HEK293T (cell line): ENCODE data around the gene TAS2R40.
"Not testable (repeated sequence)": the region's sequence is repeated elsewhere in the genome, so short reads cannot be mapped to it uniquely, and the experiment has no call there.

Experiments
- CTCF ChIA-PET: fragments of 350-600 bp; formaldehyde crosslinking; extraction: SDS; loops from one replicate; lab custom pipeline; 2021; ENCODE audit warnings: antibody characterized with exemption, inconsistent platforms; lab: Yijun Ruan, JAX
- POLR2A ChIA-PET: fragments of 350-600 bp; formaldehyde crosslinking; extraction: SDS; loops from one replicate; lab custom pipeline; 2020; ENCODE audit warnings: antibody characterized with exemption, inconsistent platforms; lab: Yijun Ruan, JAX
- DNase-seq: peaks from one replicate; pipeline ENCODE4 v3.0.0; 2012; ENCODE audit warnings: mixed read lengths; ENCODE audit errors: extremely low spot score
- ARNT ChIP-seq: fragments of 450-650 bp; IDR thresholded peaks from 2 replicates; pipeline ENCODE4 v1.6.1; 2017; ENCODE audit warnings: mild to moderate bottlenecking
- BHLHE40 ChIP-seq: fragments of 450-650 bp; IDR thresholded peaks from 2 replicates; pipeline ENCODE4 v1.6.1; 2016; ENCODE audit warnings: mild to moderate bottlenecking, moderate library complexity, borderline replicate concordance
- CTBP1 ChIP-seq: fragments of 450-650 bp; IDR thresholded peaks from 2 replicates; pipeline ENCODE4 v1.6.1; 2016; ENCODE audit warnings: borderline replicate concordance
- ELF4 ChIP-seq: fragments of 450-650 bp; IDR thresholded peaks from 2 replicates; pipeline ENCODE4 v1.6.1; 2017; ENCODE audit warnings: antibody characterized with exemption
- FOXA1 ChIP-seq: fragments of 450-650 bp; IDR thresholded peaks from 2 replicates; pipeline ENCODE4 v1.6.1; 2016; ENCODE audit warnings: mild to moderate bottlenecking
- FOXK2 ChIP-seq: fragments of 450-650 bp; IDR thresholded peaks from 2 replicates; pipeline ENCODE4 v1.6.1; 2016; ENCODE audit warnings: mild to moderate bottlenecking
- FOXM1 ChIP-seq: fragments of 450-650 bp; IDR thresholded peaks from 2 replicates; pipeline ENCODE4 v1.6.1; 2017; ENCODE audit warnings: mild to moderate bottlenecking, borderline replicate concordance
- HDGF ChIP-seq: fragments of 450-650 bp; IDR thresholded peaks from 2 replicates; pipeline ENCODE4 v1.6.1; 2017; ENCODE audit warnings: antibody characterized with exemption, borderline replicate concordance
- L3MBTL2 ChIP-seq: fragments of 450-650 bp; conservative IDR thresholded peaks from 2 replicates; pipeline ENCODE4 v1.6.1; 2016; ENCODE audit warnings: mild to moderate bottlenecking
- LEF1 ChIP-seq: fragments of 450-650 bp; IDR thresholded peaks from 2 replicates; pipeline ENCODE4 v1.6.1; 2017; ENCODE audit warnings: mild to moderate bottlenecking, borderline replicate concordance
- NFRKB ChIP-seq: fragments of 450-650 bp; IDR thresholded peaks from 2 replicates; pipeline ENCODE4 v1.6.1; 2016; ENCODE audit warnings: mild to moderate bottlenecking, moderate library complexity
- SP1 ChIP-seq: fragments of 450-650 bp; IDR thresholded peaks from 2 replicates; pipeline ENCODE4 v1.6.1; 2017
- SUZ12 ChIP-seq: fragments of 450-650 bp; IDR thresholded peaks from 2 replicates; pipeline ENCODE4 v1.6.1; 2016; ENCODE audit warnings: mild to moderate bottlenecking
- TARDBP ChIP-seq: fragments of 450-650 bp; IDR thresholded peaks from 2 replicates; pipeline ENCODE4 v1.6.1; 2016
- ZNF384 ChIP-seq: fragments of 450-650 bp; IDR thresholded peaks from 2 replicates; pipeline ENCODE4 v1.6.1; 2016
- TF ChIP-seq, protein P1 (sequence below): fragments of 450-650 bp; IDR thresholded peaks from 2 replicates; pipeline ENCODE4 v1.6.1; 2016

The TAS2R40 gene

DNA sequence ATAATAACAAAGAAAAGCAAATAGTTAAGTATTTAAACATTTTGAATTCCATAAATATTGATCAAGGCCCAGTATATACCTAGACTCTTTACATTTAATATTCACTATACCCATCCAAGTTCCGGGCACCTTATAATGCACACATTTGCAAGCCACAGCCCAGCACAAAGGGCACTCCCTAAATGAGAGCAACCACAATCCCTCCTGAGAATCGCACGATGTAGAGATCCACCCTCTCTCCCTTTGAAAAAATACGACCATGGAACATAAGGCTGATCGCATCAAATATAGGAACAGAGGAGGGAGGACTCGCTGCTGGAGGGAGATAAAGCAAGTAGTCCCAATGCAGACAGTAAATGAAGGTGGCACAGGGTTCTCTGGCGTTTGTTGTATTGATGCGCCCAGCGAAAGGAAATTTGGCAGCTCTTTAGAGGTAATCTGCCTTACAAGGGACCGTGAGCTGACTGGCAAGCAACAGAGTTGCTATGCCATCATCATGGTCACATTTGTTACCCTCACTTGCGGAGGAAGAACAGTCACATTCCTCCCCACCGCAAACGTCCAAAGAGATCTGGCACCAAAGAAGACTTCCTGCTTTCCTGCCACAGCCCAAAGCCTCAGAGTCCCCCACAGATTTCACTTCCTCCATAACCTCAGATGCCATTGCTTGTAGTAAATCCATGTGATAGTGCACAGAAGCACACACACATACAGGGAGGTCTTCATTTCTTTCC, 16.1 kb upstream of the TAS2R40 start:
- POLR2A ChIA-PET, result no interaction called here
- TF ChIP-seq ZNF384 (no peak), TARDBP (no peak), CTBP1 (no peak), ELF4 (no peak), NFRKB (no peak), L3MBTL2 (no peak), FOXA1 (no peak), LEF1 (no peak), FOXM1 (no peak), HDGF (no peak), BHLHE40 (no peak), SP1 (no peak)
- TF ChIP-seq, protein P1, sequence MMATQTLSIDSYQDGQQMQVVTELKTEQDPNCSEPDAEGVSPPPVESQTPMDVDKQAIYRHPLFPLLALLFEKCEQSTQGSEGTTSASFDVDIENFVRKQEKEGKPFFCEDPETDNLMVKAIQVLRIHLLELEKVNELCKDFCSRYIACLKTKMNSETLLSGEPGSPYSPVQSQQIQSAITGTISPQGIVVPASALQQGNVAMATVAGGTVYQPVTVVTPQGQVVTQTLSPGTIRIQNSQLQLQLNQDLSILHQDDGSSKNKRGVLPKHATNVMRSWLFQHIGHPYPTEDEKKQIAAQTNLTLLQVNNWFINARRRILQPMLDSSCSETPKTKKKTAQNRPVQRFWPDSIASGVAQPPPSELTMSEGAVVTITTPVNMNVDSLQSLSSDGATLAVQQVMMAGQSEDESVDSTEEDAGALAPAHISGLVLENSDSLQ, result no peak
- CTCF ChIA-PET, result interaction anchor here (1.1 kb wide), 1 partner anchor 9 kb away, joined by 9 read pairs; no protein-coding TSS in a partner anchor
- no peak for DNase-seq

DNA sequence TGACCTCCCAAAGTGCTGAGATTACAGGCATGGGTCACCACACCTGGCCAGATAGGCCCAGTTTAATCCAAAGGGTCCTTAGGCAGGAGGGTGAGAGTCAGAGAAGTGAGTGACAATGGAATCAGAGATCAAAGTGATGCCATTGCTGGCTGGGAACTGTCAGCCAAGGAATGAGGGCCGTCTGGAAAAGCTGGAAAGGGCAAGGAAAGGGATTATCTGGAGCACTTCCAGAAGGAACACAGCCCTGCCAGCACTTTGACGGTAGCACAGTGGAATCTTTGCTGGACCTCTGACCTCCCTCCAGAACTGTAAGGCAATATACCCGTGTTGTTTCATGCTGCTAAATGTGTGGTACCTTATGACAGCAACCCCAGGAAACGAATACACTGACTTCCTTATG, 11.3 kb upstream of the TAS2R40 start:
- ChIA-PET CTCF (no interaction called here), POLR2A (no interaction called here)
- TF ChIP-seq BHLHE40, result no peak
- DNase-seq, result no peak

DNA sequence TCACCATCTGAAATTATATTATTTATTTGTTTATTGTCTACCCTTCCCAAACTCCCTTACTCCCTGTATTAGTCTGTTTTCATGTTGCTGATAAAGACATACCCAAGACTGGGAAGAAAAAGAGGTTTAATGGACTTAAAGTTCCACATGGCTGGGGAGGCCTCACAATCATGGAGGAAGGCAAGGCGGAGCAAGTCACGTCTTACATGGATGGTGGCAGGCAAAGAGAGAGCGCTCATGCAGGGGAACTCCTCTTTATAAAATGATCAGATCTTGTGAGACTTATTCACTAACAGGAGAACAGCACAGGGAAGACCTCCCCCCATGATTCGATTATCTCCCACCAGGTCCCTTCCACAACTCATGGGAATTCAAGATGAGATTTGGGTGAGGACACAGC, 8.4 kb upstream of the TAS2R40 start:
- CTCF ChIA-PET, result interaction anchor here (0.8 kb wide), 1 partner anchor 18 kb away, joined by 6 read pairs; no protein-coding TSS in a partner anchor
- DNase-seq, POLR2A ChIA-PET: not testable (repeated sequence)

DNA sequence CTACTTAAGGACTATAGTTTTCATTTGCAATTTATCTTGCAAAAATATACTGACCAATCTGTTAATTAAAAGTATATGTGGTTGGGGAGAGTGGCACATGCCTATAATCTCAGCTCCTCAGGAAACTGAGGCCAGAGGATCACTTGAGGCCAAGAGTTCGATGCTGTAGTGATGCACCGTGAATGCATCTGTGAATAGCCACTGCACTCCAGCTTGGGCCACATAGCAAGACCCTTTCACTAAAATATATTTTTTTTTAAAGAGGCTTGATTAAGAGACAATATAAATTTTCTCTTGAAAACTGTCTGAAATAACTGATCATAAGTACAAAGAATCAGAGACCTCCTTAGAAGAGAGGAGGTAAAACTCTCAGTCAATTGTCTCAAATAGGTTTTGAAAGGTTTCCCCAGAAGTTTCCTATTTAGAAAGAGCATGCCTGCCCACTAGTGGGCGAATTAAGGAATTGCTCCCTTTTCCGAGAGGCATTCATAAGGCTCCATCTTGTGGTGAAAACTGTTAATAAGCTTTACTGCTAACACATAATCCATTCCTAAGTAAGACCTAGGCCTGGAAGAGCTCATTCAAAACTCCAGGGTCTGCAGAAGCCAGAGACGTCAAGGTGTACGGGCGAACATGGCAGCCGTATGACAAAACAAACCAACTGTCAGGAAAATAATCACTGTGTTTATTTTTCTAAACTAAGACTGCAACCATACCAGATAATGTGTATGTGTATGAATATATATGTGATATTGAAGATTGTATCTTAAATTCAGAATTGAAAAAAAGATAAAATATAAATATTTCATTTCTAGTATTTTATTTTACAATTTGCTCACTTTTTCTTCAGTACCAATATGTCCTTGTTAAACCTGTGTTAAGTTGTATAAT, 6.8 kb upstream of the TAS2R40 start:
- TF ChIP-seq ARNT (peak; percentile 28; the same call in 1 of the 2 replicates), SUZ12 (no peak), LEF1 (no peak)
- ChIA-PET POLR2A (interaction anchor here (0.9 kb wide), 1 partner anchor 361 kb away, joined by 3 read pairs; no protein-coding TSS in a partner anchor), CTCF (interaction anchor here (0.6 to 2.0 kb wide), 50 partner anchors 9 to 1240 kb away, joined by 3 to 22 read pairs (median 4); partner anchors contain the start of genes EPHB6 and TRPV6)
- DNase-seq, result peak; percentile 84

DNA sequence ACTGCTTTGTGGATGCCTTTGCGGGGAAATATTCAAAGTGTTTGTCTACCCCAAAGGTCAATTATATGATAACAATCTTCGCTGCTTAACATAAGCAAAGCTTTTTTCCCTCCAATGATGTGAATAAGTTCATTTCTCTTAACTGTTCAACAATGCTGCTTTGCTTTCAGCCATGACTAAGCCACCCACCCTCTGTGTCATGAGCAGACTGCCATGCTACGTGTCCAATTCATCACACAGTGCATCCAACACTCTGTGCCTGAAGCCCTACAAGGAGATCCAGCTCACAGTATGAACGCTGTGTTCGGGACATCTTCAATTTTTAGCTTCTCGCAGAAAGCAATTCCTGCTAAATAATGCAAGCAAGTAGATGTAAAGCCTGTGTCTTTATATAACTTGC, 5.7 kb upstream of the TAS2R40 start:
- TF ChIP-seq ARNT, result no peak
- no peak for TF ChIP-seq TARDBP
- no peak for TF ChIP-seq FOXM1
- no peak for TF ChIP-seq FOXK2
- TF ChIP-seq FOXA1, result no peak
- TF ChIP-seq ZNF384, result no peak
- no peak for TF ChIP-seq HDGF
- no peak for TF ChIP-seq SP1
- TF ChIP-seq ELF4, result no peak
- no peak for TF ChIP-seq SUZ12
- TF ChIP-seq, protein P1, result no peak
- no peak for TF ChIP-seq L3MBTL2
- TF ChIP-seq NFRKB, result no peak
- TF ChIP-seq BHLHE40, result no peak
- no peak for TF ChIP-seq CTBP1
- TF ChIP-seq LEF1, result no peak
- POLR2A ChIA-PET, result no interaction called here
- no peak for DNase-seq
- CTCF ChIA-PET, result interaction anchor here (0.6 to 2.0 kb wide), 6 partner anchors 13 to 362 kb away, joined by 3 to 13 read pairs (median 3); no protein-coding TSS in a partner anchor

DNA sequence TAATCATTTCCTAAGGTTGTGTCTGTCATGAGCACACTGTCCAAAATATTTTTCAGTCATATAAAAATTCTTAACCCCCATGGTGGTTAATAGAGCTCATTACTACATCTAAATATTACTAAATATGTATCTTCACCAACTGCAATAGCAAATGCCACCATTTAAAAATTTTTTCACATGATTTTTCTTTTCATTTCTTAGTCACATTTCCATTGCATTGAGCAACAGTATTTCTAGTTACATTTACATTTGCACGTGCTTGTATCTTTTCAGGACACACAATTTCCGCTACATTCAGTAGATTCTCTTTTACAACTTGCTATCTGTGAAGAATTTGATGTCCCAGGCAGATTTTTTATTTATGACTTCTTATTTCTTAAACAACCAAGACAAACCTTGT, 5.2 kb upstream of the TAS2R40 start:
- ChIA-PET POLR2A (no interaction called here), CTCF (interaction anchor here (0.6 to 1.0 kb wide), 3 partner anchors 13 to 362 kb away, joined by 3 to 4 read pairs (median 3); no protein-coding TSS in a partner anchor)
- TF ChIP-seq TARDBP (no peak), NFRKB (no peak), ELF4 (no peak), ARNT (no peak), FOXM1 (no peak), FOXA1 (no peak)
- TF ChIP-seq, protein P1, result no peak
- no peak for DNase-seq
